NCI-H748 treated with DMSO at 0.1 percent for 48 hours (cell line): Measurements from ENCODE around the gene ABLIM2.
"Not testable (repeated sequence)": the region's sequence is repeated elsewhere in the genome, so short reads cannot be mapped to it uniquely, and the experiment has no call there.

Source experiments
- DNase-seq: peaks from one replicate; lab custom pipeline; 2025; lab: John Stamatoyannopoulos, UW

ABLIM2 gene

DNA sequence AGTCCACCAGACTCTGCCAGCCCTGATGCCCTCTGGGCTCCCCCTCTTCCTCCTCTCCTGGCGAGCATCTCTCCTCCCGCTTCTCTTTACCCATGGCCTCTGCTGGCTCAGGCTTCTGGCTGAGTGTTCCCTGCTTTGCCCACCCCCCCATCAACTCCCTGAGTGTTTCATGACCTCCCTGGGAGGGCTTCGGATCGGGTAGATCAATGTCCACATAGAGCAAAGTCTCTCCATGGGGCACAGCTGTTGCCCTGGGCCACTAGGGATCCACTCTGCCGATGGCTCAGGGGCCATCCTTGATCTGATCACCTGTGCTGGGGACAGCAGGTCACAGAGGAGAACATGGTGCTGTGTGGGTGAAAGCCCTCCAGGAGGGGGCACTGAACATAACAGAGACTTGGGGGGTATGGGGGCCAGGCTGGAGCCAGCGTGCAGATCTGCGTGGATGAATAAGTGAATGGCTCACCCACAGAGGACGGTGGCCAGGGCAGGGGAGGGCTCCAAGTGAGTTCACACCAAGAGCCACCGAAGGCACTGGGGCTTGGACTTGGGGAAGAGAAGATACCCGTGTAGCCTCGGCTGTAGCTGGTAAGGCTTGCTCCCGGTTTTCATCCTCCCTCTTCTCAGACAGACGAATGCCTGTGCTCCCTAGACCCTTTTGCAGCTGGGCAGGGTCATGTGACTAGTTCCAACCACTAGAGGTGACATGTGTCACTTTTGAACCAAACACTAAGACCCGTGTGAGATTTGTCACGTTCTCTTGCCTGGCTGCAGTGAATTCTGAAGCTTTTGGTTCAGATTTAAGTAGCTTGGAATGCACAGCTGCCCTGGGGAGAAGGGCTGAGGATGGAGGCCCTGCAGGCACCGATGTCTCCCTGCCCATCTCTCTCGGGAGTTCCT, 195.8 kb downstream of the ABLIM2 start:
- no peak for DNase-seq

DNA sequence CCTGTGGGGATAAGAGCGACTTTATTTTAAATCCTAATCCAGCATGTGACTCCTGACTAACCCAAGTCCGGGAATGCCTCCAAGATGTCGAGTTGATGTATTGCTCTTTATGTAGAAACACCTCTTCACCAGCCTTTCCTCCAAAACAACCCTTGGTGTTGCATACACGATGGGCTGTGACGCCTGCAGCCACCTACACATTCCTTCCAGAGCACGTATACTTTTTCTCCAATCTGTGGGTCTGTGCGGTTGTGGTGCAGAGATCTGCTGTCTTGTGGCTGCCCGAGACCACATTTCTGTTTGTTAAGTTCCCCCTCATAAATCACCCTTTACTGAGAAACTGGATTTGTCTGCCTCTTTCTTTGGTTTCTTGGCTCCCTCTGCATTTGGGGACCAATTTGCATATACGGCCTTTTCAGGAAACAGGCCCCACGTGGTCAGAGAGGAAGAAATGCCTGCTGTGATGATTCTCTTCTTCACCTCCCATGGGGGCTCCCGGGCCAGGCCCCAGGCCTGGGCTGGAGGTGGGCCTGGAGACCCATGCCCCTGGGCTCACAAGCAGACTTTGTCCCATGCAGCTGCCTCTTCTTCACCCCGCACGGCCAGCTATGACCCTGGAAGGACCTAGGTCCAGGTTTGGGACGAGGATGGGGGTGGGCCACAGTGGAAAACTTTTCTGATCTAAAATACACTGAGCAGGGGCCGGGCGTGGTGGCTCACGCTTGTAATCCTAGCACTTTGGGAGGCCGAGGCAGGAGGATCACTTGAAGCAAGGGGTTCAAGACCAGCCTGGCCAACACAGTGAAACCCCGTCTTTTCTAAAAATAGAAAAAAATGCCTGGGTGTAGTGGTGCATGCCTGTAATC, 197.6 kb downstream of the ABLIM2 start:
- DNase-seq = no peak

- DNase-seq = no peak
Measured at GRCh38 chr4:7960017-7960789, 198.4 kb downstream of the ABLIM2 start.

DNA sequence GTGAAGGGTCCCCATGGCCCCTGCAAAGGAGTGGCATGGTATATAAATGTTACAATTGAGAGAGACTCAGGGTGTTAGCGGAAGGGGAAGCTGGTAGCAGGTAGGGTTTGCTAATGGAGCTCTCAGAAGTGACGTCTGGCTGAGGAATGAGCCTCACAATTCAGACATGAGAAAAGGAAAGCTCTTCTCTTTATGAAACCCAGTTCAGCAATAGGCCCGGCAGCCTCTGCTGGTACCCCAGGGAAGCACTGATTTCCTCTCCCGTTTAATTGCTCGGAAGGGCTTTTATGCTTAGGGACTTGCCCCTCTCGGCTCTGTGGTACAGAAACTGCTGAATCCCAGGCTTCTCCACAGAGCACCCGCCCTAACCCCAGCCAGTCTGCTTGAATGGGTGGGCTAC, 199.5 kb downstream of the ABLIM2 start:
- DNase-seq = no peak

DNA sequence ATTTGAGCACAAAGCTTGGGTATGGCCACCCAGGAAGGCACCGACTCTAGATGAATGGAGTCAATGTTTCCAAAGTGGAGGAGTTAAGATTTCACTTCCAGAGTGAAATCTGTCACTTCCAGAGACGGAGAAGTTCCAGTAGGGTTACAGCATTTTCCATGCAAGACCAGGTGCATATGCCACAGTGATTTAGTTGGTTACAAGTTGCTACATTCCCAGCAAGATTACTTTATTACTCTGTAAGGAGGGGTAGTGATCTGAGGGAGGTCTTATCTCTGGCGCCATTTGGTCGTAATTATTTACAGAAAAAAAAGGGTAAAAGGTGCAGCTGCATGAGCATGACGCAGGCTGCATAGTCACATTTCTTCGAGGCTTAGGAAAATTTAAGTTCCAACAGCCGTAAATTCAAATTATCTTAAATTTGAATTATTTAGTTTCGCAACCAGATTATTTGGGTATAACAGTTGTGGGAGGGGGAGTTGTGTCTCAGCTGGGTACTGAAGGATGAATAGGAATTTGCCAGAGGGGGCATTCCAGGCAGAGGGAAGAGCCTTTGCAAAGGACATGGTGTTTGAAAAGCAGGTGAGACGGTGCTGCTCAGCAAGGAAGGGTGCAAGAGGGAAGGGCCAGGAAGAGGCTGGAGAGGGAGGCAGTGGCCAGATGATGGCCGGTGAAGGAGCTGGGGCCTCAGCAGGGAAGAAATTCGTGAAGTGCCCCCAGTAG, 201.5 kb downstream of the ABLIM2 start:
- DNase-seq = no peak

DNA sequence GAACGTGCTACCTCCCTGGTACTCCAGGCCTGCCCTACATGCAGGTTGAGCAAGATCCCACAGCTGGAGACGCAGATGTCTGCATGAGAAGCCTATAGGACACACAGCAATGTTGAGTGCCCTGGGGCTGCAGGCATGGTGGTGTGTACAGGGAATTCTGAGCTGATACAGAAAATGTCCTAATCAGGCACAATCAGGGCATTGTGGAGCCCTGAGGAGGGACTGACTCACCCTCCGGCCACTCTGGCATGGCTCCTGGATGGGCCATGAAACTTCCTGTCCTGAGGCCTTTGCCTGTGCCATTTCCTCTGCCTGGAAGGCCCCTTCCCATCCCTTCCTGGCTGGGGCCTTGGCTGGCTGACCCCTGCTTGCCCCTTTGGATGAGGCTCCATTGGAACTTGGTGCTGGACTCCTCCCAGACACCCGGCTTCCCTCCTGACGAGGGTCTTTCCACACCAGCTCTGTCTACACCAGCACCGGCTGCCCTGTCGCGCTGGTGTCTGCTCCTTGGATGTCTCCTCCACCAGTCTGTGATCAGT, 202.3 kb downstream of the ABLIM2 start:
- DNase-seq = no peak

- no peak for DNase-seq
Measured at GRCh38 chr4:7955393-7955792, 203.2 kb downstream of the ABLIM2 start.

DNA sequence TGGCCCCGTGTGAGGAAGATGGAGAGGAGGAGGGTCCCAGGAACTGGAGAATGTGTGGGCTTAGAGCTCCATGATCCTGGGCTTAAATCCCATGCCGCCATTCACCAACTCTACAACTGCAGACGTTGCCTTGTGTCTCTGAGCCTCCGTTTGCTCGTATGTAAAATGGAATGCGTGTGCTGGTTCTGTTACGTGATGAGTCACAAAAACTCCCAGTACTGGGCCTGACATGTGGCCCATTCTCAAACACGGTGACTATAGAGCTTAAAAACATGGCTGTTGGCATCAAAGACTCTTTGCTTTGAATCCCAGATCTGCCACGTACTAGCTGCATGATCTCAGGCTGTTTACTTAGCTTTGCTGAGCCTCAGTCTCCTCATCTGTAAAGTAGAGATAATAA, 206.0 kb downstream of the ABLIM2 start:
- no peak for DNase-seq

DNA sequence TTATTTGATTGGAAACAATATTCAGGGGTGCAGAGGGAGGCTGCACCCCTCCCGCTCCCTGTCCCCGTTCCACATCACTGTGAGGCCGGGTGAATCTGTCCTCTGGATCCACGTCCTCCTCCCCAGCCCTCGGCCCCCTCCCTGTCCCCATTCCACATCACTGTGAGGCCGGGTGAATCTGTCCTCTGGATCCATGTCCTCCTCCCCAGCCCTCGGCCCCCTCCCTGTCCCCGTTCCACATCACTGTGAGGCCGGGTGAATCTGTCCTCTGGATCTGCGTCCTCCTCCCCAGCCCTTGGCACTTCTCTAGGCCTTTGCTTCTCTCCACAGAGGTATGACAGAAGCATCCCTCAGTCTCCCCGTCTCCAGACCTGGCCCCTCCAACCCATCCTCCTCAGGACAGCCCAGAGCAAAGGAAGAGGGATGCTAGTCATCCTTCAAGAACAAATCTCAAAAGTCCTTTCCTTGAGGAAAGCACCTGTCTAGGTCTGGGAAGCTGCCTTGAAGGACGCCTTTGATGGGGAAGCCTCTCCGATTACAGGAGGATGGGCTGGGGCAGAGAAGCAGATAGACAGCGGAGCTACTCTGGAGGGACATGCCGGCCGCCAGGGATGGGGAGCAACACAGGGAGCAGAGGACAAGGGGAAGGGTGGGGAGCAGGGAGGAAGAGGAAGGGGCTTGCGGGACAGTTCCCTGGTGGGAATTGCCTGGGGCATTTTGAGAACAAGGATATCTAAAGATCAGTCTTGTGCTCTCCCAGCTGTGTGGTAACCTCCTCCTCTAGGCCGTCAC, 208.1 kb downstream of the ABLIM2 start:
- no peak for DNase-seq

DNA sequence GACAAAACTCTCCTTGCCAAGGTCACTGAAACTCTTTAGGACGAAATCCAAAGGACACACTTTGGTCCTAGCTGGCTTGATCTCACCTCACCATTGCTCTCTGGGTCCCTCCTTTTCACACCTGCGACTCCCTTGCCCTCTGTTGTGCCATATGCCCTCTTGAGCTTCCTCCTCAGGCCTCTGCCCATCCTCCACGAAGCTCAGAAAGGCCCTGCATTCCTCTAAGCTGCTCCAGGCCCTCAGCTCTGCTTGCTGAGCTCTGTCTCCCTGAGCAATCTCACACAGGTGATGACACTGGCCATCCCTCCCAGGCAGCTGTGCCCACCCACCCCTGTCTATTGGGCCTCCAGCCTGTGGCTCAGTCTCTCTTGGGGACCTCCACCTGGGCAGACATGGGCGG, 208.9 kb downstream of the ABLIM2 start:
- no peak for DNase-seq

DNA sequence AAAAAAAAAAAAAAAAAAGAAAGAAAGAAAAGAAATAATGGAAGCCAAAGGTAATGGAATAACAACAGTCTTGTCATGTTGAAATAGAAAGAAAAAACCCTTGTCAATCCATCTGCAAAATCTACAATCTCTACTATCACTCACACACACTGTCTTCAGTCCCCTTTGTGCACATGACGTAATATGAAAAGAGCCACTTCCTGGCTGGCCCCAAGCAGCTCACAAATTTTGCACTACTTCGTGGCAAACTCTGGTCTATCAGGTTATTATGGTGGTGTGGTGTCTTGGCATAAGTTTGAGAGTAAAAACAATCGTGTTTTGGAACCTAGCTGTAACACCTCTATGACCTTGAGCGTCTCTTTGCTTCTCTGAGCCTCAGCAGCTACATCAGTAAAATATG, 210.7 kb downstream of the ABLIM2 start:
- DNase-seq = no peak

DNA sequence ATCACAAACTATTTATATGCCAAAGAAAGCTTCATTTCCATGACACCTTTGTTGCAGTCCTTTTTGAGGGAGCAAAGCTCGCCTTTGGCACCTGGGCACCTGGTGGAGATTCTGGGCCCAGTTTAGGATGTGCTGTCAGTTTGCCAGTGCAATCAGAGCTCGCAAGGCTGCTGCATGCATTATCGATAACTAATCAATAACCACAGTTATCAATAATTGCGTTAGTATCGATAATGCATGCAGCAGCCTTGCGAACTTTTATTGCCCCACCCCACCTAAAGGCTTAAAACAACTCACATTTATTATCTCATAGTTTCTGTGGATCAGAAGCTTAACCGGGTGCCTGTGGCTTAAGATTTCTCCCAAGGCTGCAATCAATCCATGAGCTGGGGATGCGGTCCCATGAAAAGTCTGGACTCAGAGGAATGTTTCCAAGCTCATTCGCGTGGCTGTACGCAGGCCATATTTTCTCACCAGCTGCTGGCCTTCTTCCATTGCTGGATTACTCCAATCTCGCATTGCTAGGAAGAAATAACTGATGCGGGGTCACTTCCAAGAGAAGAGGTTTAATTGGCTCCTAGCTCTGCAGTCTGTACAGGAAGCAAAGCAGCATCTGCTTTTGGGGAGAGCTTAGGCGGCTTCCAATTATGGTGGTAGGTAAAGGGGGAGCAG, 212.8 kb downstream of the ABLIM2 start:
- no peak for DNase-seq

DNA sequence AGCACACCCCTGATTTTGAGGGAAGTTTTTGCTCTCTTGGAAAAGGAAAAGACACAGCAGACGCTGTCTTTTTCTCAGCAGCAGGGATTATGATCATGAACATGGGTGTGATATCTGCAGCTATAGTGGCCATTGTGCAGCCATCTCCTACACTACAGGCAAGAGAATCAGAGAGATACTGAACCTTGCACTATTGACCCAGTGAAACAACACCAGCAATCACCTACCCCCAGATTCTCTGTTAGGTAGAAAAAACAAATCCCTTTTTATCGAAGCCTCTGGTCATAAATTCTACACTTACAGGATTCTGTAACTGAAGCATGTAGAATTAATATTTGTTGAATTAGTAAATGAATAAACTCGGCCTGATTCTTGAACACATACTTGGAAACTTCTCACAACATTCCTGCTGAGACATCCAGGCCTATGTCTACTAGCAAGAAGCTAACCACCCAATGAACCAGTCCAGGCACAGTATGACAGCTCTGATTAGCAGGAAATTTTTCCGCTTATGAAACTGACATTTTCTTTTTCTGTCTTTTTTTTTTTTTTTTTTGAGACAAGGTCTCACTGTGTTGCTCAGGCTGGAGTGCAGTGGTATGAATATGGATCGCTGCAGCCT, 213.9 kb downstream of the ABLIM2 start:
- no peak for DNase-seq

- DNase-seq = not testable (repeated sequence)
Measured at GRCh38 chr4:7943688-7944087, 214.9 kb downstream of the ABLIM2 start.

DNA sequence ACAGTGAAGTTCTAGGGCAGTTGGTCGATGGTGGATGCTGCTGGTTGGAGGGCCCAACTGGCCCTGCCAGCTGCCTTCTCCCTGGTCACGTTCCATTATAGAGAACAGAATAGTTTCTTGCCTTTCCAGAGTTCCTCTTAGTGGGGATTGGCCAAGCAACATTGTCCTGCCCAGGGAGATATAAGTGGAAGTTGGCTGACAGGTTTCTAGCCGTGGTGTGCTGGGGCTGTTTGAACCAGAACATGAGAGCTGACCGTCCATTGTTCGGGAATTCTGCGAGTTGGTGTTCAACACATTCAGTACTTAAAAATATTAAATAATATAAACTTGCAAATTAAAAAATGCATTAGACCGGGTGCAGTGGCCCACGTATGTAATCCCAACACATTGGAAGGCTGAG, 215.4 kb downstream of the ABLIM2 start:
- DNase-seq = no peak

DNA sequence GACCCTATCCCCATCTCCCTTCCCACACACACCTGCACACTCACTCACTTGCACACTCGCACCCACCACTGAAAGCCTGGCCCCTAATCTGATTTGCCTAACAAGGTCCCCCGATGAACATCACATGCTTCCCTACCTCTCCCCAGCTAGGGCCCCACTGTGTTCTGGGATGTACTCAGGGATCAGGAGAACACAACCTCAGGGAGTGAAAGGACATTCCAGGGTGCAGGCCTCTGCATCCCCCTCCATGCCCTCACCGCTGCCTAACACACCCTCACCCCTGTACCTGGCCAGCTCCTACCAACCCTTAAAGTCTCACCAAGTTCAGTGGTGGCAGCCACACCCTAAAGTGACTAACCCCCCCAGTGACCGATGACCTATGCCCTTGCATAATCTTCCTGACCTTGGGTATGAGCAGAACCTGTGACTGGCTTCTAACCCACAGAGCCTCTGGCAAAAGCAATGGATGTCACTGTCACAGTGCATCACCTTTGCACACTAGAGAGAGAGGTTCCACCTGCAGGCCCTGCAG, 216.6 kb downstream of the ABLIM2 start:
- no peak for DNase-seq

DNA sequence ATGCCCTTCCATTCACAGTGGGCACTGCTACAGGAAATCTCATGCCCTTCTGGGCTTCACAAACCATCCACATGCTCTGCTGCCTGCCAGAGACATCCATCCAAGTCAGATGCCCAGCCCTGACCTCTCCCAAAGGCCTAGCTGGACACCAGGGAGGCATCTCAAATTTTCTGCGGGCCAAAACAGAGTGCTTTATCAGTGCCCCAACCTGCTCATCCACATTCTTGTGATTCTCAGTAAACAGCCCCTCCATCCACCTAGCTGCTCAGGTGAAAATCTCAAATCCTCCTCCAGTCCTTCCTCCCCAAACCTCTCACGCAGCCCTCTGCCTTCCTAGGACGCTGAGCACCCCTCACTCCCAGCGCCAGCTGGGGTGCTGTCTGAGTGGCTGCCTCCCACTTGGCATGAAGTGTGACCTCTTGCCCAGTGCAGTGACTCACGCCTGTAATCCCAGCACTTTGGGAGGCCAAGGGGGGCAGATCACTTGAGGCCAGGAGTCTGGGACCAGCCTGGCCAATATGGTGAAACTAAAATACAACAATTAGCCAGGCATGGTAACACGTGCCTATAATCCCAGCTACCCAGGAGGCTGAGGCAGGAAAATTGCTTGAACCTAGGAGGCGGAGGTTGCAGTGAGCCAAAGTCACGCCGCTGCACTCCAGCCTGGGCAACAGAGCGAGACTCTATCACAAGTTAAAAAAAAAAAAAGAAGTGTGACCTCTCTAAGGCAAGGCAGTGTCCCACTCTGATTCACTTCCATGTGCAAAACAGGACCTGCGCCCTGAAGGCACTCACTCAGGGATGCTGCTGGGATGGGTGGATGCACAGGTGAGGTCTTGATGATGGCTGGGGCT, 217.3 kb downstream of the ABLIM2 start:
- DNase-seq = no peak

DNA sequence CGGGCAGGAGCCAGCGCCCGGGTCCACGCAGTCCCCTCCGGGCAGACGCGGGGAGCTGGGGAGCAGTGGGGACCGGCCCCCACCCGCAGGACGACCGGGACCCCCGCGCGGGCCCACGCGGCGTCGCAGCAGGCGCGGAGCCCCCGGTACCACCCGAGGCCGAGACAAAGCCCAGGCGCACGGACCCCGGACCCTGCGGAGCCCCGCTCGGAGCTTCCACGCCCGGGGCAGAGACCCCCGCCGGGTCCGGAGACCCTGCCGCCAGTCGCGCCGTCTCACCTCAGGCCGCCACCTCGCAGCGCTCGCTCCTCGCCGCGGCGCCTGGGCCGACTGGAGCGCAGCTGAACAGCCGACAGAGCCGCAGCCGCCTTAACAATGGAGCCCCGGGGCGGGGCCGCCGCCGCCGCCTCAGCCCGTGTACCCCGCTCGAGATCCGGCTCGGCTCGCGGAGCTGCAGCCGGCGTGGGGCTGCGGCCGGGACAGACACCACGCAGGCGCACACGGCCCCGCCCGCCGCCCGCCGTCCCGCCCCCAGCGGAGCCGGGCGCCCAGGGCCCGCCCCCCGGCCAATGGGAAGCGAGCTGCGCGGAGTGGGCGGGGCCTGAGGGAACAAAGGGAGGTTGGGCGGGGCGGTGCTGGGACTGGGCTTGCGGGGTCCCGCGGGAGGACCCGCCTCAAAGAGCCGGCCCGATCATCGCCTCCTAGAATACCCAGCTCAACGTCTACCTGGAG, 219.1 kb downstream of the ABLIM2 start, which contains the start of gene AFAP1:
Gene AFAP1 (minus strand): TSS at position 485 of the 732 bp plus-strand sequence. CDS start 67,783 bp downstream, outside the sequence.
- DNase-seq = peak; percentile 45
